SK-N-MC (cell line): ENCODE data around the gene GNL3L.

Source experiments
- DNase-seq: peaks from one replicate; pipeline ENCODE4 v3.0.0-alpha.2; 2011; ENCODE audit warnings: low read depth, low spot score
- H3K27ac ChIP-seq: fragments of 200-600 bp; sonication (generic); 2 replicates; pipeline ENCODE4 v1.5.1; 2016; ENCODE audit warnings: mixed run types
- H3K36me3 ChIP-seq: fragments of 200-600 bp; sonication (generic); 2 replicates; pipeline ENCODE4 v1.6.1; 2017; ENCODE audit warnings: antibody characterized with exemption, low read length, mixed read lengths; ENCODE audit not compliant: insufficient read depth
- H3K4me3 ChIP-seq: fragments of 200-600 bp; sonication (generic); 2 replicates; pipeline ENCODE4 v1.5.1; 2016
- H3K9ac ChIP-seq: fragments of 200-600 bp; sonication (generic); 2 replicates; pipeline ENCODE4 v1.8.0; 2017; ENCODE audit warnings: mixed run types, mixed read lengths; ENCODE audit not compliant: insufficient read length
- H3K9me3 ChIP-seq: fragments of 200-600 bp; sonication (generic); 2 replicates; pipeline ENCODE4 v1.6.1; 2017; ENCODE audit warnings: low read depth, mild to moderate bottlenecking, antibody characterized with exemption, low read length, moderate library complexity, mixed read lengths
- EZH2 ChIP-seq: fragments of 200-600 bp; sonication (generic); IDR thresholded peaks from one replicate; pipeline ENCODE4 v1.6.1; 2017; ENCODE audit warnings: antibody characterized with exemption
- FOXP2 ChIP-seq: optimal IDR thresholded peaks from 2 replicates; pipeline ENCODE3; 2011; ENCODE audit warnings: mild to moderate bottlenecking, moderate library complexity; ENCODE audit not compliant: insufficient read depth; ENCODE audit errors: extremely low read length, control extremely low read depth
- POLR2AphosphoS5 ChIP-seq: IDR thresholded peaks from 2 replicates; pipeline ENCODE4 v1.6.1; 2012; ENCODE audit warnings: mild to moderate bottlenecking, low read depth, low read length, borderline replicate concordance

Gene GNL3L

DNA sequence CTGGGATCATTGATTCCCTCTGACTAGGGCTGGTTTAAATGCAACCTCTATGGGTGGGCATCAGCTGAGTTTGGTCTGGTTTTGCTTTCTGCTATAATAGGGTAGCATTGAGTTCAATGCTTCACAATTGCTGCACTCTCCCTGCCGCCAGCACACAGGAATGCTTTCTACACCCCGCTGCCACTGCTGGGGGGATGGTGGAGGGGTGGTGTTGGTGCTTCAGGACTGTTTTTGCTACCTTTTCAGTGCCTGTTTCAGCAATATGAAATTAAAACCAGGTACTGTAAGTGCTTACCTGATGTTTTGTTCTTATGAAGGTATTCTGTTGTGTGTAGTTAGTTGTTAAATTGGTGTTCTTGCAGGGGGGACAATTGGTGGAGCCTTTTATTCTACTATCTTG, 67.7 kb downstream of the GNL3L start:
- Histone ChIP-seq H3K9me3 (no peaks in the 10 kb centered on the region), H3K36me3 (no peaks in the 10 kb centered on the region), H3K27ac (no peak overlapping the region), H3K4me3 (no peak overlapping the region), H3K9ac (no peak overlapping the region)
- no peak for DNase-seq
- TF ChIP-seq FOXP2 (no peak), POLR2AphosphoS5 (no peak), EZH2 (no peak)

DNA sequence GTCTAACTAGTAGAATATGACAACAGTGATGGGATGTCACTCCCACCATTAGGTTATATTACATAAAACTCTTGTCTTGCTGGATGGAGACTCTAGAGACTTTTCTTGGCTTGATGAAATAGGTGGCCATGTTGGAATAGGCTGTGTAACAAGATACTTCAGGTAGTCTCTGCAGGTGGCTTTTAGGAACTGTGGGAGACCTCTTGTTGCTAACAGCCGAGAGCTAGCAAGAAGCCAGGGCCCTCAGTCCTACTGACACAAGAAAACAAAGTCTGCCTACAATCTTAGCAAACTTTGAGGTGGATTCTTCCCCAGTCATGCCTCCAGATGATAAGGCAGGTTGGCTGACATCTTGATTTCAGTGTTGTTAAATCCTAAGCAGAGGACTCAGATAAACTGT, 72.5 kb downstream of the GNL3L start:
- H3K9me3 ChIP-seq = no peaks in the 10 kb centered on the region
- no peak overlapping the region for H3K9ac ChIP-seq
- H3K27ac ChIP-seq = no peak overlapping the region
- no peak for DNase-seq
- H3K36me3 ChIP-seq = no peaks in the 10 kb centered on the region
- no peak overlapping the region for H3K4me3 ChIP-seq
- TF ChIP-seq POLR2AphosphoS5 (no peak), FOXP2 (no peak), EZH2 (no peak)
